ENCODE results near the gene CTSW. TPM values are rescaled to one million over a fixed set of nuclear protein-coding genes. Genes with fewer than 3 reads are reported as not detected.
A peak's percentile ranks its signal among the peaks of the same experiment; 100 is the strongest.

Gene CTSW
- total RNA-seq, 3 donors from 2014 or later (not counting 1 experiment from before 2014, with no cell fraction given) = 765 to 1,016 (median 976) TPM

GRCh38 chr11:65899356-65900124 is 19.9 kb downstream of the CTSW start:
- peak overlapping the region in 1 of 2 donors; percentile 98 for H3K27ac Mint-ChIP-seq
- H3K4me1 Mint-ChIP-seq = peaks cover 12 to 23% of the 10 kb centered on the region in 2 donors
- H3K9me3 Mint-ChIP-seq = no peaks in the 10 kb centered on the region
- DNase-seq (peak; percentile 66 to 69), ATAC-seq (peak in 2 of 3 donors; percentile 37 to 42)
- TF ChIP-seq CTCF (IDR thresholded peaks at IDR 0.05) = no peak
- no peaks in the 10 kb centered on the region for H3K36me3 ChIP-seq (ENCODE audit: control insufficient read depth, insufficient read depth, low read length)
- no peaks in the 10 kb centered on the region for H3K9me3 ChIP-seq (ENCODE audit: control insufficient read depth, insufficient read depth, low read length)
- H3K4me1 ChIP-seq (ENCODE audit: control insufficient read depth, insufficient read depth, low read length) = peaks cover 43% of the 10 kb centered on the region
- intact Hi-C loops (cut with micrococcal nuclease) = loop anchor here (1.0 kb wide), 1 partner anchor 9 kb away; the partner anchor contains the start of gene CCDC85B
- peaks cover 5% of the 10 kb centered on the region for H3K27me3 ChIP-seq (ENCODE audit: control insufficient read depth, insufficient read depth, low read length)
- WGBS (ENCODE audit: insufficient coverage) = 3% methylated on average over 78 of the region's 78 CpGs
- peak overlapping the region; percentile 30 for H3K4me3 ChIP-seq (ENCODE audit: low read length)
- no peaks in the 10 kb centered on the region for H3K36me3 Mint-ChIP-seq
- peak overlapping the region; percentile 72 for H3K4me3 Mint-ChIP-seq
- H3K27me3 Mint-ChIP-seq (ENCODE audit: low read depth in 2 of 2) = peaks cover 0 to 5% of the 10 kb centered on the region in 2 donors
- H3K27ac ChIP-seq (ENCODE audit: low read length) = no peak overlapping the region

- H3K27ac Mint-ChIP-seq = peak within 1 kb of the TSS; percentile 90 to 98
- TF ChIP-seq CTCF (IDR thresholded peaks at IDR 0.05) = no peak
- Histone ChIP-seq H3K4me1 (ENCODE audit: control insufficient read depth, insufficient read depth, low read length) (peaks cover 38% of the 10 kb centered on the region), H3K9me3 (ENCODE audit: control insufficient read depth, insufficient read depth, low read length) (no peaks in the 10 kb centered on the region), H3K27ac (ENCODE audit: low read length) (peak within 1 kb of the TSS; percentile 15), H3K4me3 (ENCODE audit: low read length) (peak within 1 kb of the TSS; percentile 30), H3K27me3 (ENCODE audit: control insufficient read depth, insufficient read depth, low read length) (peaks cover 5% of the 10 kb centered on the region), H3K36me3 (ENCODE audit: control insufficient read depth, insufficient read depth, low read length) (no peaks in the 10 kb centered on the region)
- DNase-seq = peak; percentile 91 to 96
- H3K9me3 Mint-ChIP-seq = no peaks in the 10 kb centered on the region
- peak within 1 kb of the TSS; percentile 72 for H3K4me3 Mint-ChIP-seq
- peaks cover 12 to 23% of the 10 kb centered on the region in 2 donors for H3K4me1 Mint-ChIP-seq
- peak; percentile 66 to 86 (median 78) for ATAC-seq
- no peaks in the 10 kb centered on the region for H3K36me3 Mint-ChIP-seq
- peaks cover 0 to 5% of the 10 kb centered on the region in 2 donors for H3K27me3 Mint-ChIP-seq (ENCODE audit: low read depth in 2 of 2)
- intact Hi-C loops (cut with micrococcal nuclease) = loop anchor here (1.0 kb wide), 1 partner anchor 10 kb away; the partner anchor contains the start of gene CCDC85B
- WGBS (ENCODE audit: insufficient coverage) = 2% methylated on average over 80 of the region's 80 CpGs
Measured at GRCh38 chr11:65900125-65900898, 20.7 kb downstream of the CTSW start, which contains the start of gene FOSL1. Gene FOSL1, minus strand, starts transcription at chr11:65900388. Its CDS starts 49 bp downstream, at chr11:65900339.

DNA sequence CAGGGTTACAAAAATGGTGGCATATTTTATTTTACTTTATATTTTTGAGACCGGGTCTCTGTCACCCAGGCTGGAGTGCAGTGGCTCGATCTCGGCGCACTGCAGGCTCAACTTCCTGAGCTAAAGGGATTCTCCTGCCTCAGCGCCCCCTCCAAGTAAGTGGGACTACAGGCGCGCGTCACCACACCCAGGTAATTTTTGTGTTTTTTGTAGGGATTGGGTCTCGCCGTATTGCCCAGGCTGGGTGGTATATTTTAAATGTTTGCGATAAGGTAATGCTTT is 21.2 kb downstream of the CTSW start:
- Histone ChIP-seq H3K36me3 (ENCODE audit: control insufficient read depth, insufficient read depth, low read length) (no peaks in the 10 kb centered on the region), H3K4me1 (ENCODE audit: control insufficient read depth, insufficient read depth, low read length) (peaks cover 38% of the 10 kb centered on the region), H3K9me3 (ENCODE audit: control insufficient read depth, insufficient read depth, low read length) (no peaks in the 10 kb centered on the region), H3K27me3 (ENCODE audit: control insufficient read depth, insufficient read depth, low read length) (peaks cover 5% of the 10 kb centered on the region), H3K4me3 (ENCODE audit: low read length) (peak overlapping the region; percentile 20), H3K27ac (ENCODE audit: low read length) (peak overlapping the region; percentile 15)
- WGBS (ENCODE audit: insufficient coverage) = 85% methylated on average over 10 of the region's 11 CpGs
- TF ChIP-seq CTCF (IDR thresholded peaks at IDR 0.05) = no peak
- ATAC-seq (no peak), DNase-seq (no peak)
- peak overlapping the region; percentile 45 for H3K4me3 Mint-ChIP-seq
- peak overlapping the region; percentile 90 to 98 for H3K27ac Mint-ChIP-seq
- intact Hi-C loops (cut with micrococcal nuclease) = loop anchor here (1.0 kb wide), 1 partner anchor 11 kb away; the partner anchor contains the start of gene CCDC85B
- peaks cover 0 to 5% of the 10 kb centered on the region in 2 donors for H3K27me3 Mint-ChIP-seq (ENCODE audit: low read depth in 2 of 2)
- H3K4me1 Mint-ChIP-seq = peaks cover 12 to 23% of the 10 kb centered on the region in 2 donors
- no peaks in the 10 kb centered on the region for H3K36me3 Mint-ChIP-seq
- no peaks in the 10 kb centered on the region for H3K9me3 Mint-ChIP-seq
